HepG2 (cell line): Measurements from ENCODE around the gene CTU2. TPM values are rescaled to one million over a fixed set of nuclear protein-coding genes. Genes with fewer than 3 reads are reported as not detected.

Source experiments
- ATF1 ChIP-seq: IDR thresholded peaks from 2 replicates; pipeline ENCODE4 v1.6.1; 2016; ENCODE audit warnings: mild to moderate bottlenecking, control low read depth
- CCDC6 ChIP-seq: sonication (generic); formaldehyde crosslinking; IDR thresholded peaks from 2 replicates; pipeline ENCODE4 v1.8.1; 2022; ENCODE audit warnings: mild to moderate bottlenecking, missing genetic modification reagents, moderate library complexity
- ETV5 ChIP-seq: IDR thresholded peaks from 2 replicates; pipeline ENCODE4 v1.6.1; 2018; ENCODE audit warnings: missing biosample characterization, missing genetic modification reagents, inconsistent platforms, borderline replicate concordance
- KLF16 ChIP-seq, 2 experiments: sonication (generic) in 1 of 2; formaldehyde crosslinking in 1 of 2; IDR thresholded peaks; 2 replicates each; pipeline versions ENCODE4 v1.6.1 to v1.8.0; 2016 to 2023; ENCODE audit warnings: missing genetic modification reagents in 2 of 2, missing compliant biosample characterization in 1 of 2
- MLX ChIP-seq: IDR thresholded peaks from 2 replicates; pipeline ENCODE4 v1.6.1; 2016
- PPARG ChIP-seq: conservative IDR thresholded peaks from 2 replicates; pipeline ENCODE4 v1.6.1; 2016; ENCODE audit warnings: missing biosample characterization, missing genetic modification reagents
- SNAI1 ChIP-seq: sonication (generic); formaldehyde crosslinking; IDR thresholded peaks from 2 replicates; pipeline ENCODE4 v1.5.0; 2020; ENCODE audit warnings: mild to moderate bottlenecking, missing genetic modification reagents, borderline replicate concordance
- TBX3 ChIP-seq: fragments of 450-650 bp; IDR thresholded peaks from 2 replicates; pipeline ENCODE4 v1.6.1; 2017; ENCODE audit warnings: antibody characterized with exemption, mild to moderate bottlenecking, inconsistent platforms, borderline replicate concordance
- WIZ ChIP-seq: sonication (generic); formaldehyde crosslinking; IDR thresholded peaks from 2 replicates; pipeline ENCODE4 v1.5.1; 2020; ENCODE audit warnings: mild to moderate bottlenecking, missing genetic modification reagents
- ZNF12 ChIP-seq: sonication (generic); formaldehyde crosslinking; IDR thresholded peaks from 2 replicates; pipeline ENCODE4 v1.5.0; 2020; ENCODE audit warnings: missing genetic modification reagents
- ZNF121 ChIP-seq: sonication (generic); formaldehyde crosslinking; IDR thresholded peaks from 2 replicates; pipeline ENCODE4 v1.5.0; 2020; ENCODE audit warnings: mild to moderate bottlenecking, missing genetic modification reagents
- ZNF264 ChIP-seq: sonication (generic); formaldehyde crosslinking; IDR thresholded peaks from 2 replicates; pipeline ENCODE4 v1.4.0; 2020; ENCODE audit warnings: missing genetic modification reagents
- ZNF318 ChIP-seq: sonication (generic); formaldehyde crosslinking; IDR thresholded peaks from 2 replicates; pipeline ENCODE4 v1.4.0; 2020; ENCODE audit warnings: mild to moderate bottlenecking, missing genetic modification reagents
- ZNF510 ChIP-seq: sonication (generic); formaldehyde crosslinking; IDR thresholded peaks from 2 replicates; pipeline ENCODE4 v1.4.0; 2020; ENCODE audit warnings: low read depth, mild to moderate bottlenecking, missing genetic modification reagents
- ZNF672 ChIP-seq: sonication (generic); formaldehyde crosslinking; IDR thresholded peaks from 2 replicates; pipeline ENCODE4 v1.8.1; 2022; ENCODE audit warnings: missing genetic modification reagents
- ZNF720 ChIP-seq: sonication (generic); formaldehyde crosslinking; IDR thresholded peaks from 2 replicates; pipeline ENCODE4 v1.4.0; 2020; ENCODE audit warnings: missing genetic modification reagents
- ZNF749 ChIP-seq: sonication (generic); formaldehyde crosslinking; IDR thresholded peaks from 2 replicates; pipeline ENCODE4 v1.8.0; 2022; ENCODE audit warnings: mild to moderate bottlenecking, missing genetic modification reagents, moderate library complexity, borderline replicate concordance
- ZNF800 ChIP-seq: sonication (generic); formaldehyde crosslinking; IDR thresholded peaks from 2 replicates; pipeline ENCODE4 v1.4.0; 2020; ENCODE audit warnings: missing genetic modification reagents
- polyA plus RNA-seq, 8 experiments: library from polyadenylated mRNA; depleted of rRNA in 3 of 8; stranded (reverse) in 7 of 8; unstranded in 1 of 8; fragments of >200 nt; fragmentation: Illumina TruSeq in 4 of 8; extraction: Trizol in 4 of 8; gene quantifications; 2 replicates each; pipeline versions ENCODE4 v1.2.1 to v1.2.3, GENCODE V29; 2011 to 2016; ENCODE audit warnings: low read depth in 4 of 8, missing spikeins in 1 of 8, mixed read lengths in 1 of 8; ENCODE audit not compliant: insufficient read depth in 1 of 8
- total RNA-seq, 5 experiments: library from RNA; depleted of rRNA; stranded (reverse); fragments of >200 nt; fragmentation: Illumina TruSeq; extraction: Trizol; gene quantifications; 2 replicates each; pipeline ENCODE4 v1.2.3, GENCODE V29; 2016; ENCODE audit warnings: low read depth in 1 of 5

CTU2 gene
- total and polyA plus RNA-seq, 2 of the 13 experiments (the other 11 are each of a cell fraction or from before 2014, with no cell fraction given) = 13.3 to 21.9 TPM

GRCh38 chr16:88700636-88701482 lies 5.4 kb upstream of the CTU2 start (continued):
- TF ChIP-seq MLX (CRISPR knock-in tag) (peak; percentile 83; the same call in 1 of the 2 replicates), ATF1 (CRISPR knock-in tag) (peak; percentile 67; the same call in 1 of the 2 replicates), ZNF318 (CRISPR knock-in tag) (no peak), CCDC6 (CRISPR knock-in tag) (peak; percentile 56; the same call in 1 of the 2 replicates), ZNF264 (CRISPR knock-in tag) (peak; percentile 53; the same call in 1 of the 2 replicates), ZNF12 (CRISPR knock-in tag) (peak; percentile 97), SNAI1 (CRISPR knock-in tag) (no peak), ZNF800 (no peak), ZNF510 (CRISPR knock-in tag) (0 out of 2 replicates have a peak, but pooled peaks have one; percentile 87), ZNF672 (no peak), ZNF121 (CRISPR knock-in tag) (no peak), PPARG (CRISPR knock-in tag) (peak; percentile 75), ZNF720 (CRISPR knock-in tag) (no peak), ZNF749 (CRISPR knock-in tag) (no peak), KLF16 (CRISPR knock-in tag; IDR thresholded peaks at IDR 0.05) (peak in 1 of 2 experiments; percentile 89; a peak in 2 of 4 replicates), TBX3 (no peak), ETV5 (CRISPR knock-in tag) (peak; percentile 99), WIZ (CRISPR knock-in tag) (peak; percentile 71; the same call in 1 of the 2 replicates)
